Calu3 (cell line): ENCODE measurements around the gene TRAK2. TPM values are rescaled to one million over a fixed set of nuclear protein-coding genes. Genes with fewer than 3 reads are reported as not detected.

ENCODE experiments used
- BruUV-seq: library from RNA; stranded (reverse); fragments of 400-500 nt; replicated peaks from 2 replicates; lab custom pipeline; 2021; lab: Mats Ljungman, UMichigan
- CTCF ChIA-PET: fragments of 300-600 bp; sonication (Branson Sonifier 250); formaldehyde crosslinking; loops from one replicate; lab custom pipeline; 2022; ENCODE audit warnings: antibody characterized with exemption; lab: Charles Lee
- DNase-seq: peaks from one replicate; pipeline ENCODE4 v3.0.0; 2022
- H3K27ac Mint-ChIP-seq: one replicate; pipeline ENCODE4 v1.8.0; 2022; ENCODE audit warnings: mixed read lengths; ENCODE audit not compliant: unreplicated experiment
- H3K27me3 Mint-ChIP-seq: one replicate; pipeline ENCODE4 v1.8.0; 2022; ENCODE audit warnings: mixed read lengths; ENCODE audit not compliant: unreplicated experiment
- H3K36me3 Mint-ChIP-seq: one replicate; pipeline ENCODE4 v1.8.0; 2022; ENCODE audit warnings: mild to moderate bottlenecking, moderate library complexity, mixed read lengths; ENCODE audit not compliant: insufficient read depth, unreplicated experiment
- H3K4me1 Mint-ChIP-seq: one replicate; pipeline ENCODE4 v1.8.0; 2022; ENCODE audit warnings: mild to moderate bottlenecking, low read depth, mixed read lengths; ENCODE audit not compliant: unreplicated experiment
- H3K4me3 Mint-ChIP-seq: one replicate; pipeline ENCODE4 v1.8.0; 2022; ENCODE audit warnings: mild to moderate bottlenecking, low read depth, moderate library complexity, mixed read lengths; ENCODE audit not compliant: unreplicated experiment
- H3K9me3 Mint-ChIP-seq: one replicate; pipeline ENCODE4 v1.8.0; 2022; ENCODE audit warnings: low read depth, mixed read lengths; ENCODE audit not compliant: unreplicated experiment
- CTCF ChIP-seq: fragments of 200-600 bp; IDR thresholded peaks from one replicate; pipeline ENCODE4 v1.8.0; 2022; ENCODE audit warnings: antibody characterized with exemption; ENCODE audit not compliant: unreplicated experiment
- intact Hi-C: fragments of 100-400 bp; cut with micrococcal nuclease; formaldehyde crosslinking; loops from one replicate; pipeline ENCODE4 v1.10.0; 2022; ENCODE audit not compliant: unreplicated experiment
- total RNA-seq: library from RNA; stranded (reverse); gene quantifications from 2 replicates; pipeline ENCODE4 v1.2.3, GENCODE V29; 2022

Gene TRAK2
- total RNA-seq, 1 experiment from 2014 or later: 24.4 TPM

DNA sequence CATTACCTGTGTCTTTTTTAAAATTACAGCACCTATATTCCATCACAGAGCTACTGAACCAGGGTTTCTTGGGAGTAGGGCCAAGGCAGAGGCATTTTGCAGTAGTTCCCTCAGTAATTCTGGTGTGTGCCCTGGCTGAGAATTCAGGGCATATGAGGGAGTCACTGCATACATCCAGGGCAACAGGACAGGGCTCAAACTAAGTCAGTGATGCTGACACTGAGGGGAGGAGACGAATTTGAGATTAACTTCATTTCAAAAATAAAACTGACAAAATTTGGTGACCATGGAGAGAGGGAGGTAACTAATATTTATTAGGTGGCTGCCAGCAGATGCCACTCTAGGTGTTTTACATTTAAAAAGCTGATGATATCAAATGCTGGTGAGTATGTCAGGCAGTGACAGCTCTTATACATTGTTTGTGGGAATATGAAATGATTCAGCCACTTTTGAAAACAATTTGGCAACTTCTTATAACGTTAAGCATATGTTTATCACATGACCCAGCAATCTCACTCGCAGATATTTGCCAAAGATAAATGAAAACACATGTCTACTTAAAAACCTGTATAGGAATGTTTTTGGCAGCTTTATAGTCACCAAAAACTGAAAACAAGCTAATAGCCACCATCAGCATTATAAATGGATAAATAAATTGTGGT lies 20.6 kb upstream of the TRAK2 start:
- TF ChIP-seq CTCF: no peak
- Mint-ChIP-seq H3K27ac (no peak overlapping the region), H3K27me3 (no peaks in the 10 kb centered on the region), H3K4me3 (no peak overlapping the region), H3K36me3 (no peaks in the 10 kb centered on the region), H3K4me1 (peaks cover 18% of the 10 kb centered on the region), H3K9me3 (no peaks in the 10 kb centered on the region)
- DNase-seq: no peak
- BruUV-seq: no TSS peak
- intact Hi-C loops: no loop called here
- CTCF ChIA-PET: no interaction called here

DNA sequence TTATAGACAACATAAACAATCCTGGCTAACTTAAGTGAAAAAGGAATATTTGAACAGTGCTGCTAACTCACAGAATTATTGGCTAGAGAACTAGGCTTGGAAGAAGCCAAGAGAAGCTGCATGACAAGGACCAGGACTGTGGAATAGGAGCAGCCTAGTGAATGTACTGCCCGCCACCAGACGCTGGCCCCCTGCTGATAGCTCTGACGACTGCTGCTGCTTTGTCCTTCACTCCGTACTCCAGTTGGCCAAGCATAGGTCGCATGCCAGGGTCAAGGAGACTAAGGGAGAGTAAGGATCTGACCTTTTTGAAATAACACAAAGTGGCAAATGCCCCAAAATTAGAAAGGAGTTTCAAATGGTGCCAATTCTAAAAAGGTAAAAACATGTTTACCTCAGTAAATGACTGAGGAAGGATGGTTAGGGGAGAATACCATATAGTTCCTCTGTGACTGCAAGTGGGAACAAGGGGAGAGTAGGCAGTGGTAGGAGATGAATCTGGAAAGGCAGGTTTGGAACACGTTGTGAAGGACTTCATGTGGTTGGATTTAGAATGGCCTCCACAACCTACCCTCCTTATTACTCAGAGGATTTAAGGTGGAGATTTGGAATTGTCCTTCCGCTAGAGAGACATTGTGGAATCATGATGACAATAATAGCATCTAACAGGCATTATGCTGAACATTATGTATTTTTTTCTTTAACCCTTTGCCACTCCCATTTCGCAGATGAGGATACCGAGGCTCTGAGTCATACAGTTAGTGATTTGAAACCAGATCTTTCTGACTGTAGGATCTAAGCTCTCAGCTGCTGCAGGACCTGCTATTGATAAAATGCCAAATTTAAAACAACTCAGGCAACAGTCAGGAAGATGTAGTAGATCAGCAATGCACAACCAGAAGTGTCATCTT lies 19.8 kb upstream of the TRAK2 start:
- CTCF ChIA-PET: no interaction called here
- Mint-ChIP-seq H3K27ac (no peak overlapping the region), H3K36me3 (no peaks in the 10 kb centered on the region), H3K9me3 (no peaks in the 10 kb centered on the region), H3K4me3 (no peak overlapping the region), H3K4me1 (peaks cover 21% of the 10 kb centered on the region), H3K27me3 (no peaks in the 10 kb centered on the region)
- no peak for TF ChIP-seq CTCF
- no TSS peak for BruUV-seq
- DNase-seq: no peak
- intact Hi-C loops: no loop called here

- no TSS peak for BruUV-seq
- Mint-ChIP-seq H3K27ac (peak overlapping the region; percentile 50), H3K4me3 (no peak overlapping the region), H3K9me3 (no peaks in the 10 kb centered on the region), H3K36me3 (no peaks in the 10 kb centered on the region), H3K4me1 (peaks cover 27% of the 10 kb centered on the region), H3K27me3 (no peaks in the 10 kb centered on the region)
- intact Hi-C loops: no loop called here
- CTCF ChIA-PET: interaction anchor here (0.6 to 2.5 kb wide), 4 partner anchors 17 to 958 kb away, joined by 3 to 8 read pairs (median 5); partner anchors contain the start of genes KCTD18, STRADB and TRAK2
- no peak for DNase-seq
- TF ChIP-seq CTCF: no peak
These were observed 16.4 kb upstream of the TRAK2 start for GRCh38 chr2:201467666-201468065.

DNA sequence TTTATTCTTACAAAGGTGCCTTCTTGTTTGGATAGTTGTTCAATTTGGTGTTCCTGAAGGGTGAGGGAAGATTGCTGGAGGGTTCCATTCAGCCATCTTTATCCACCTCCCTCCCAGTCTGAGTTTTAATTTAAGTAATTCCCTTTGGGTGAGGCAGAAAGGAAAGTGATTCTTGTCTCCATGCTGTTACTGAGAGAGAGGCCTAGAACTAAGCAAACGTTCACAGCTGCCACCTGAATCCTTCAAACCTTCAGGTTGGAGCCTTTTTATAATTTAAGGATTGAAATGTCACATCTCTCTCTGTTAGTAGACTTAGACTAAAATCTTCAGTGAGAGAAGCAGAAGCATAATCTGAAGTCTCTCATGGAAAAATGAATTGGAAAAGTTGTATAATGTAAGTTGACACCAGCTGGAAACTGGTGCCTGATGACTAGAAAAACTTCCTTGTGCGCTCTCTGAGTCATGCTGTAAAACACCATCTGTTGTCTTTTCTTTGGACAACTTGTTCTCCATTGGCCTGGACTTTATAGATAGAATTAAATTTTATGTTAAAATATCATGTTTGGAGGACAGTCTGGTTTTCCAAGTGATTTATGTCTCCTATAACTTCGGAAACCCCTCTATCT lies 14.9 kb upstream of the TRAK2 start:
- intact Hi-C loops: no loop called here
- TF ChIP-seq CTCF: no peak
- Mint-ChIP-seq H3K4me3 (no peak overlapping the region), H3K36me3 (no peaks in the 10 kb centered on the region), H3K9me3 (peaks cover 8% of the 10 kb centered on the region), H3K27me3 (no peaks in the 10 kb centered on the region), H3K4me1 (peaks cover 27% of the 10 kb centered on the region), H3K27ac (peak overlapping the region; percentile 43)
- BruUV-seq: no TSS peak
- CTCF ChIA-PET: interaction anchor here (0.6 to 2.5 kb wide), 4 partner anchors 13 to 1241 kb away, joined by 3 to 8 read pairs (median 4); partner anchors contain the start of genes STRADB and TRAK2
- no peak for DNase-seq
